ENCODE results near the gene SNCAIP.

Gene SNCAIP

DNA sequence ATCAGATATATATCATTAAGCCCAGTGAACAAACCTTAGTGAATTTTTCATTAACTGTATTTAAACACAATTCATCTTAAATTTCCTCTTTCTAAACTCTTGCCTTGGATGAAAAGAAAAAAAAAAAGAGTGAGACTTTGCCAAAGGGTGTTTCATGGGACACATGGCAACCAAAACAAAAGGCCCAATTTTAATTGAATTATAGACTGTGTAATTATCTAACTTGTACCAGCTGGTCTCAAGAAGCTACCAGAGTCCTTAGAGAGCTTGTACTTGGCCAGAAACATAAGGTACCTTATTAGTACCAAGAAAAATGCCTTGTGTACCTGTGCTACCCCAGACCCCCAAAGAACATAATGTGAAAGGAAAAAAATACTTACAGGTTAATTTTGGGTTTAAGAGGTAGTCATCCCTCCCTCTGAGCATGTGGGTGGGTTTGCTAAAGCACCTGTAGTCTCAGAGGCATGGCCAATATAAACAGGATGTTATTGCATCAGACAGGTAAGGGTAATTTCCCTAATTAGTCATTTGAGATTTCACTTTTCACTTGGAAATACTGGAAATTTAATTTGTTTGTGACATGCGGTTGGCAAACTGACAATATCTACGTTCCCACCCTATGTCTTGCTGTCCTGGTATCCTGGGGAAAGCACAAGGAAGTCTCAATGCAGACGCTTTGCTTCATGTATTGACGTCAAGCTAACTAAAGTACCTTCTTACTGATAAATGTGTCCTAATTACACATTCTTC, 90.1 kb downstream of the SNCAIP start:
- DNase-seq, result peak in 1 of 2 experiments; percentile 39

DNA sequence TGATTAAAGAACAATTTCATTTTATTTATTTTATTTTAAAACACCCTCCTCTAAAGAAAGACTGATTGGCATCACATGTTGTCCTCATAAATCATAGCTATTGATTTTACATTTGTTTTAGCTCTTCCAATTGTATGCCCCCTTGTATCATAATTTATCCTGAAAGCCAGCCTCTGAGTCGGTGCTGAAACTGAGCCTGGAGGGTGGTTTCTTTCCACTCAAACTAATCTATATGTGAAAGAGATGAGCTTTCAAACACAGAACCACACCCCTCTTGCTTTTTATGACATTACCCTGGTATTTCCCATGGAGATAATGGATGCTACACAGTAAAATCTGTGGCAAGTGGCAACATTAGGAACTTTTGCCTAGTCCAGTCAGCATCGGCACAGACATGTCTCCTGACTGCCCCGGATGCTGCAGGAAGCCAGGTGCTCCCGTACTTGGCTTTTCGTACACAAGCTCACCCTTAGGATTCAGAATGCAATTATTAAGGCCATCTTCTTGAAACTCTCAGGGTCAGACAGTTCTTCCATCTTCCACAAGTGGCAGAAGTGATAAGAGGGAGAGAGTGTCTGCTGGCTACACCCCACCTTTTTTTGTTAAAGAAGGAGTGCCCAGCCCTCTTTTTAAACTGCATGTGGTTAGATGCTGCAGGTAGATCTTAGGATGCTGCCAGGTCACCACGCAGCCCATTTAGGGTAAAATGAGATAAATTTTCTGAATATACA, 91.1 kb downstream of the SNCAIP start:
- peak in 1 of 2 experiments; percentile 14 for DNase-seq

DNA sequence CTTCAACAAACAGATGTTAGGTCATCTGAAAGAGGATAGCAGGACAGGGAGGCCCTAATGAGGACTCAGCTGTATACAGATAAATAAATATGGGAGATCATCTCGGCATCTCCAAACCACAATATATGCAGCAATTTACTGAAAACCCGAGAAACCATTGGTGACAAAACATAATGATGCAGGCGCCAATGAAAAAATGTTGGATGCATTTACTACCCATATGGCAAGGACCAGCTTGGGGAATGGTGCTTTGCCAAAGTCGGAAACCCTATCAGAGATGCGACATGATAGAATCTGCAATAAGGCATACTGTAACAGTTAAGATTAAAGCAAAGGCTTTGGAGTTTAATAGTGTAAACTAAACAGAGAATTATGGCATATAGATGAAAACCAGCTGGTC, 92.0 kb downstream of the SNCAIP start:
- peak in 1 of 2 experiments; percentile 59 for DNase-seq

DNA sequence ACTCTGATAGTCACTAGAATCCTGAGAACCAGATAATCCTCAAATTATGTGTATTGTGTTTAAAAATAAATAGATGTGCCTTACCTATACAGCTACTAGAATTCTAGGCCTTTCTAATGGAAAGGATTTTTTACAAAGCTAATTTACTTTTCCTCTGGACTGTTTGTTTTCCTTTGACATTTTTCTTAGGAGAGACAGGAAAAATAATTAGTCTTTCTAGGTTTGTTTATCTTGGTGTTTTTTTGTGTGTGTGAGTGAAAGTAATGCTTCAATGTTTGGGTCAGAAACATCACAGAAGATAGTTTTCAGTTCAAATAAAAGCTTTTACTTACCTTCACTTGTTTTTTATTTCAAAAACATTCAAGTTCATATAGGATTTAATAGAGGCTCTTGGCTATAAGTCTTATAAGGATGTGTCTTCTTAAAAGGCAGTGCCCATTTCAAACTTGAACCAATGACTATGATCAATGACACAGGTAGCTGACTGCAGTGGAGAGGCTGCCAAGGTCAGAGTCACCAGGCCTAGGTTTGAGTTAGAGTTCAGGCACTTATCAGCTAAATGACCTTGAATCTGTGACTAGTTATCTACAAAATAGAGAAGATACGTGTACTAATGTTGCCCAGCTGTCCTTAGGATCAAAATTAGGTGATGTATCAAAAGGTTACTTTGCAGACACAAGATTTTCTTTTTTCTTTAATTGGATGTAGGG, 92.8 kb downstream of the SNCAIP start:
- no peak for DNase-seq

DNA sequence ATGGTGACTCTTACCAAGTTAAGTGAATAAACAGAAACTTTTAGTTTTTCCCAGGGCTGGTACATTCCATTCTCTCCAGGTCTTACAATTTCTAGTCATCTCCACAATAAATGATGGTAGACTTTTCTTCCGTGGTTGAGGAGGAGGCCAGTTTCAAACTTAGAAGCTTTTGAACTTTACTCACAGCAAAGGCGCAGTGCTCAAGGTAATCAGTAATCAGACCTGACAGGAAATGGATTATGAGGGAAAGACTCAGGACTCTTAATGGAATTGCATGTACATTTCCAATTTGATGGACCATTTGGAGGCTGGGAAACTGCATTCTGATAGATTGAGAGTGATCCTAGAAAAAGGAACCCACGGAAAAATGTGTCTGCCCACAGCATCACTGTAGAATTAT, 93.7 kb downstream of the SNCAIP start:
- no peak for DNase-seq

DNA sequence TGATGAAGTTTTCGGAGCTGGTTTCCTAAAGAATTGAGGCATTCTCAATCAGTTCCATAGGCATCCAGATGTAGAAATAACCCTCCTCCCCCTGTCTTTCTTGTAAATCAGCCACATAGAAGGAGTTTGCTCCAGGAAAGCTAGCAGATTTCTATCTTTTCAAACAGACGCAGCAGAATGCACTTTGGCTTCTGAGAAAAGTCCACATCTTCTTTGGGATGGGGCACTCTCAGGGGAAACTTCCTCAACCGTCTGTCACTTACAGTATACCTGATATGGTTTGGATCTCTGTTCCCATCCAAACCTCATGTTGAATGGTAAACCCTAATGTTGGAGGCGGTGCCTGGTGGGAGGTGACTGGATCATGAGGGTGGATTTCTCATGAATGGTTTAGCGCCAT, 94.1 kb downstream of the SNCAIP start:
- DNase-seq, result no peak

DNA sequence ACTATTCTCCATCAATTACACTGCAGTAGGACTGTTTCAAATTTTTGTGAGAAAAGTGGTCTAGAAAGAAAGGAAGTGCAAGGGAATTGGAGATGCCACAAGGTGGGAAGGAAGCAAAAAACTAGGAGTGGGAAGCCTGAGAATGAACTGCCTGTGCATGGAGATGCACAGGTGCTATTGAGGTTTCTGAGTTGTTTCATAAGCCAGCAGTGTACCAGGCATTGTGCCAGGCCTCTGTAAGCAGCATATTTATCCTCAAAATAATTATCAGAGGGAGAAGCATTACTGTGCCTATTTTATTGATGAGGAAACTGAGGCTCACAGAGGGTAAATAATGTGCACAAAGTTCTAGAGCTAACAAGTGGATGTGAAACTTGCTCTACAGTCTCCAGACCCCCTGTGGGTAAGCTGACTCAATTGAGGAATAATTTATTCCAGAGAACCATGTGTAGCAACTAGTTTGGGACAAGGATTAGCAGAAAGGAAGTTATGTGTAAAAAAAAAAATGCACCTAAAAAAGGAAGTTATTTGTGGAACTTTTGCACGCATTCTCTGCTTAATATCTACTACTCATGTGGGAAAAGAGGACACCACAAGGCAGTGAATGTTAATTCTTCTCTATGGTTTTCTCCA, 96.7 kb downstream of the SNCAIP start:
- no peak for DNase-seq

DNA sequence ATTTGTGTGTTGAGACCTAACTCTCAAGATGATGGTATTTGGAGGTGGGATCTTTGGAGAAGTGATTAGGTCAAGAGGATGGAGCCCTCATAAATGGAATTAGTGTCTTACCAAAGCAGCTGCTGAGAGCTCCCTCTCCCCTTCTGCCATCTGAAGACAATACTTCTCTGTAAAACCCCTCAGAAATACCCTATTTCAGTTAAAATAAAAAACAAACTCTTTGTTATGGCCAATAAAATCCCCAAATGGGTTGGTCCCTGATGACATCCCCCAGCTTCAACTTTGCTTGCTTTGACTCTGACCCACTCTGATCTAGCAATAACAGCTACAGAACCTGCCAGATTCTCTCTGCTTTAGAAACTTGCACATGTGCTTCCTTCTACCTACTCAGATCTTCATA, 100.9 kb downstream of the SNCAIP start:
- no peak for DNase-seq

DNA sequence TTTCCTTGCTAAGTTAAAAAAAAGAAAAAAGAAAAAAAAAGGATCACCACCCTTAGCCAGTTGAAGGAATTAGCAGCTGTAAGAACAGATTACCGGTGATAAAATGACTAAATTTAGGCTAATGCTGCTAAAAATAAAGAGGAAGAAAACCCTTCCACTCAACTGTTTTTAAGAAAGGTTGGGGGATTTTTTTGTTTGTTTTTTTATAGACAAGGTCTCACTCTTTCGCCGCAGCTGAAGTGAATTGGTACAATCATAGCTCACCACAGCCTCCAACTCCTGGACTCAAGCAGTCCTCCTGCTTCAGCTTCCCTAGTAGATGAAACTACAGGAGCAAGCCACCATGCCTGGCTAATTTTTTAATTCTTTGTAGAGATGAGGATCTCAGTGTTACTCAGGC, 101.7 kb downstream of the SNCAIP start:
- no peak for DNase-seq

DNA sequence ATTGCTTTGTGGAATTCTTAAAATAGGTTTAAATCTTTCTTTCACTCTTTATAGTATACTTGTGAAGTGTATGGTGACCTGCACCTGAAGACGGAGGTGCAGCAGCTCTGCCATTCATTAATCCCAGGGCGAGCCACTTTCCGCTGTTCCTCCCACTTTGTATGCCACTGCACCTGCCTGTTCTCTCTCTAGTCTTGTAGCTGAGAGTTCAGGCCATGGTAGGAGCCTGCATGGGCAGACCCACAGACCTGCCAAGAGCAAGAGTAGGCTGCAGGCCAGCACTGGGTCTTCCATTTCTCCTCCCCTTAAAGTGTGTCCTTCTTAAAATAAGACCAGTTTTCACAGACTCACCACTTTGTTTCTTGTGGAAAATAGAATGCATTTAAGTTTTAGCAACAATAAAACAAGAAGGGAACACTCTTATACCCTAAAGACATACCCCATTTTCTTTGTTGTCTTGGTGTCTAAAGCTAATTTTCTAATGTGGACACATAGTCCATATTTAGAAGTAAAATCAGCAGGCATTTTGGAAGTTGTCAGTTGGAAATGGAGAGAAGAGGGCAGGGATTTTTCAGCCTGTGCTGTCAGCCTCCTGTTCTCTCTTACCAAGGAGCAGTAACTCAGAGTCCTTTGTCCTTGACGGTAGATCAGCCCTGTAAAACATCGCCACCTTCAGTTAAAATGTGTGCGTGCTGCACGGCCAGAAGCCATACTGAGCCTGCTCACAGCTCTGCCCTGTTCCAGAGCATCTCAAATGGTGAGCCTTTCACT, 103.2 kb downstream of the SNCAIP start:
- DNase-seq, result peak in 1 of 2 experiments; percentile 76

DNA sequence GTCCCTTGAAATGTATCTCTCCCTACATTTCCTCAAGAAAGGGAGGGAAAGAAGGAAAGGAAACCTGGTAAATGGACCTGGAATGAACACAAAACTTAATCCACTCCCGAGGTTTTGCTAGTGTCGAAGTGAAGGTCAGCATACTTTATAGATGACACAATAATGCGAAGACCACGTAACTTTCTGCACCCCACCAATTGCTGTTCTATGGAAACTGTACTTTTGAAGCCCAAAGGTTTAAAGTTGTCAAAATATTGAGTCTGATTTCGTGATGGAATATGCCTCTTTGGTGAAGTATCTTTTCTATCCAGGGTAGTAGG, 103.7 kb downstream of the SNCAIP start:
- DNase-seq, result no peak

DNA sequence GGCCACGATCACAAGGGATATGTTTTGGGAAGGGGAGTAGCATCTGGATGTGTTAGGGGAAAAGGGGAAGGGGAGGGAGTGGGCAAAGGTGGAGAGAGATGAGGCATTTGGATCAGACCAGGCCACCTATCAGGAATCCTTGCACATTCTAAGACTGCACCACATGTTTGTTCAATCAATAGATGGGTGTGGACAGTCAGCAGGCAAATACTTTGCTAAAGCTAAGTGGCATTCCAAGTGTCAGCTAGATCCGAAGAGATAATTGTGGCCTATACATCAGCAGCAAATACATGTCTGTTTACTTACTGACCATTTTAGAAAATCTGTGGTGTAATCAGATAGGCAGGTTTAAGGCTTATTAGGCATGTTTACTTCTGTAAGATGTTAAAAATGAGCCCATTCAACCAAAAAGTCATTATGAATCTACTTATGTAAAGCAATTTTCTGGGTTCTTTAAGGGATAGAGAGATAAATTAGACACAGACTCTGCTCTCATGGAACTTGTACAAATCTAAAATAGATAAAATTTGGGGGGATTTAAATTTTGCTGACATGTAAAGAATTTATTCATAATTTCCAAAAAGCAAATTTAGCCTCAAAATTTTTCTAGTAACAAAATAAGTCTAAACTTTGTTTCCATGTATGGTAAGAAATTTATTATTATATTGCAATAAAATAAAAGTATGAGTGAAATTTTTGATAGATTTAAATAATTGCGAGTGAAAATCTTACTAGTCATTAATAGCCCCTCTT, 107.3 kb downstream of the SNCAIP start:
- DNase-seq, result no peak

DNA sequence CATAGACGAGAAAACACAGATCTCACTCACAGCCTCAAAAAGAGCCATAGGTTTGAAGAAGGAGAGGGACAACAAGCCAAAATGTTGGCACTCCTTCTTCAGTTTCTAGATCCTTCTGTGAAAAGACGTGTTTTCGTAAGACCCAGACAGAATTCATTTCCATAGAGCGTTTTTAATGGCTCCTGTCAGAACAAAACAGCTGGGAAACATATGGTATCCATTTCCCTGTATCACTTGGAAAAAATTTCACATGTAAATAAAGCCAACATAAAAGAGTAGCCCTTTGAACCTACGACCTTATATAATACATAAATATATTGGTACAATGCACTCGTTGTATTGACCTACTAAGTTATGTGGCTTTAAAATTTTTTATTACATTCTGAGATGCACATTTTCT, 108.1 kb downstream of the SNCAIP start:
- DNase-seq, result no peak

DNA sequence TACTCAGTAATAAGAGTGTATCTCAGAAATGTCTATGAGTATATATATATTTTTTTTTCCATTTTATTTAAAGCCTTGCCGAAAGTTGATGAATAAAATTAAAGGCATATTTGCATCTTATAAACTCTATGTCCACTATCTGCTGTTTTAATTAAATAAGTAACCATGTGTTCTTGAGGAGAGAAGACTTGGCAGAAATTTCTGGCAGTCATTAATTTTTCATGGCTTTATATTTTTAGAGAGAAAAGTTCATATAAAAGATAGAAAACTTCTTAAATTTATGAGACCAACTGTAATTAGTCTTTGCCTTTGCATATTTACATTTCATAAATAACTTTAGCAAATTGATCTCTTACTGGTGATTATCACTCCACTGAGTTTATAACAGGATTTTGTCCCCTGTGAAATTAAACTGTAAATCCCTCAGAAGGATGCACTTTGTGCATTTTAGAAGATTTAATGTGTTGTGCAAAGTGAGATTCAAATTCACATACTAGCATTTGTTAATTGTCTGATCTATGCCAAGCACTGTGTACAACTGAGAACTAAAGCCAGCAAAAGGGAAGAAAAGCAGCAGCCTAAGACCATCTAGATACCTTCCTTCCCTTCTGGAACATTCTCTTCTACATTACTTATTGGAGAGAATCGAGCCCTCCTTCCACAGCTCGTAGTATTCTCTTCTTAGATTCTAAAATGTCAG, 108.7 kb downstream of the SNCAIP start:
- no peak for DNase-seq

DNA sequence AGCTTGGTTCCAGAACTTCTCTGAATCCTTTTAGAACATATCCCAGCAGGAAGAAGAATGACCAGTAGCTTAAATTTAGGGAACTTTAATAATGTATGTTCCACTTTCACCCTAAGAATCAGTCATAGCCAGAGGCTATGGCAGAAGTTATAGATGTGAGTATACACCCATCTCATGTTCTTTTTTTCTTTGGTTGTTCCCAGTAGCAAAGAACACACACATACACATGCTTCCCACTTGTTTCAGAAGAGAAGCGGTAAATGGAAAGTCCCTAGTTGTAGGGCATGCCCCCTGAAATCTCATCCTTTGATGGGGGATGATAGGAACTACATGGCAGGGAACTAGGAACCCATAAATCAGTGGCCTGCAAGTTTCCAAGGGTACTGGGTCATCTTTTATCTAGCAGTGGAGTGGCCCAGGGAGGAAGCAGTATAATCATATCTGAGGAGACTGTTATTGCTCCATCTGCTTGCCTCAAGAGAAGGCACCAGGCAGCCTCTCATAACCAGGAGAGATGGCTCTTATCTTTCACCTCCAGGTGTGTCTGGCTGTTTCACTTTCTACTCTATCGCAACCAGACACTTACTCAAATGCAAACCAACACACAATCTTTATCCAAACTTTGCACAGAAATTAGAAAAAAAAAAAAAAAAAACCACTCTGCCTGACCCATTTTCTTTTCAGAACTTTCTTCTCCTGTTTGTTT, 109.5 kb downstream of the SNCAIP start:
- no peak for DNase-seq

DNA sequence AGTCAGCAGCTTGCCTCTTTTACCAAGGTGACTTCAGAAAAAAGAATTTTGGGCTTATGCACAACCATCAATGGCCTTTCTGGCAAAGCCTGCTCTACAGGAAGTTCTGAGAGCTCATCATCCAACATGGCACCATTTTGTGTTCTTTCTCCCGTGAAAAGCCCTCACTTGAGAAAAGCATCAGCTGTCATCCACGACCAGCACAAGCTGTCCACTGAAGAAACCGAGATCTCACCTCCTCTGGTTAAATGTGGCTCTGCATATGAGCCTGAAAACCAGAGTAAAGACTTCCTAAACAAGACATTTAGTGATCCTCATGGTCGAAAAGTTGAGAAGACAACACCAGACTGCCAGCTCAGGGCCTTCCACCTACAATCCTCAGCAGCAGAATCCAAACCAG, 111.2 kb downstream of the SNCAIP start:
- DNase-seq, result no peak

DNA sequence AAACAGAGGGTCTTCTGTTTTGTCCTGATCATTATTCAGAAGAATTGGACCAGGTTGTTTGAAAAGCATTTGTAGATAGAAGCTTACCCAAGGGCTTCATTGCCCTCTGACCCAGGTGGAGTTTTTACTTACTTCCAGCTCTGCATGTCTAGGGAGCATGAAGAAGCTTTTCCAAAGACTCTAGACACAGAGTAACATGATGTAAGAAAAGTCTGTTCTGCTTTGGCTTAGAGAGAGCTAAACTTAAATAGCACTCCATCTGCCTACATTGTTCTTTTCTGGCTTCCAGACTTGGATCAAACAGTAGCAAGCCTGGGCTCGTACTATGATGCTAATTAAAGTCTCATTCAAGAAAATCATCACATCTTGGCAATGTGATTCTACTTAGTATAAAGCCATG, 112.1 kb downstream of the SNCAIP start:
- no peak for DNase-seq

DNA sequence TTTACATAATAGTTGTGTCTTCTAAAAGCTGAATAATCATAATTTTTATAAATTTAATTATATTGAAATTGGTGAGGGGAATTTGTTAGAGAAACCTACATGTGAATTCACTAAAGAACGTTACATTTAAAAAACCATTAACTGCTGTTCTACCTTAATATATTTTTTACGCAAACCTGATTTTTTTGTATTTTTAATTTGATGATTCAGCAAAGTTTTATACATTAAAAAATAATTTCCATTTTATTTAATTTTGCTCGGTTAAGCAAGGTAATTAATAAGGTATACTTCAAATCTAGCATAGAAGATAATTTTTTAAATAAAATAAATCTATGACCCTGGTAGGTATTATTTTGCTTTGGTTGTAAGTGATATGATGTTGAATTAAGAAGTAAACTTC, 114.3 kb downstream of the SNCAIP start:
- DNase-seq, result no peak

DNA sequence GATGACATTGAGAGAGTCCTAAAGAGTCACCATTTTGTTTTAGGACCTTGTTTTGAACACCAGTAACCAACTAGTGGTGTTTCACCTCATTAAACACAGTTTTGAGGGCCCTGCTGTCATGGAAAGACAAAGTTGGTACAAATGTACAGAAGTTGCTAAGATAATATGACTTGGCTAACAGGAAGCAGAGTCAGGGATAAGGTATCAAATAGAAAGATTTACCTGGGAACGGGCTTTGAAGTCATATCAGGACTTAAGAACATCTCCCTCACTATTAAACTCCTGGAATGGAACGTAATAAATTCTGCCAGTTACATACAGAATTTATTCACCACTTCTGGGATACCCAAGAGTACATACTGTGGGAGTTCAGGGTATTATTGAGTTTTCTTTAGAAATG, 115.6 kb downstream of the SNCAIP start:
- DNase-seq, result no peak

DNA sequence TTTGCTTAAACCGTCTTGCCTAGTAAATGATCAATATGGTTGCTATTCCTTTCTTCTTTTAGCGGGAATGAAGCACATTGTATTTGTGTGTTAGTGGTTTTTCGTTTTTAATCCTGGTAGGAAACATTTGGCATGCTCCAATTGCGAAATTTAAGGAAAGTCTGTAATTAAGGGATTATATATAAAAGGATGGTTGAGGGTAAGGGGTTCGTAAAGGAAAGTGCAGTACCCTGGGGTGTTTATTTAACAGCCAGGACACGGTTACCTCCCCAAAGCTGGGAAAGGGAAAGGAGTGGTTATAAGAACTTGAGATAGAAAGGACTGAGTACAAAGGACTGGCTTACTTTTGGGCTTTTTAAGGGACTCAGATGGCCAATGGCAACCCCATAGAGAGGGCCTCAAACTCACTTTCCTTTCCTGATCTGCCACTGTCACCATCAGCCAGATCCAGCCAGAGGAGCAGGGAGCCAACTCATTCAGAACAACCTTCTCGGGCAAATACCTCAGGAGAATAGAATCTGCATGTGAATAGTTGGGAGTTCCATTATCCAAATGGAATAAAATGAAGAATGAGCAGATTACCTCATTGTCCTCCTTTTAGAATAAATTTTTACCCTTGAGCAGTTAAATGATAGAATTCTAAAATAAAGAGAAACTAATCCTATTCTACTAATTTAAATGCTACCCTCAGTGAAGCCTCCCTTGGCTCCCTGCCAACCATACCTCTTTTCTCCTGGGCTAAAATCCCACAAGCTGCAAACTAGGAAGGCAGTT, 117.7 kb downstream of the SNCAIP start:
- no peak for DNase-seq

All from cerebellar nuclear complex (tissue), 1 donor.